Activated CD4-positive, alpha-beta T cell treated with anti-CD3 and anti-CD28 coated beads for 24 hours (primary cell): ENCODE data around the gene RASA2.
A peak's percentile ranks its signal among the peaks of the same experiment; 100 is the strongest.
"Not testable (repeated sequence)": the region's sequence is repeated elsewhere in the genome, so short reads cannot be mapped to it uniquely, and the experiment has no call there.

Experiments
- DNase-seq, 2 donors: peaks; one replicate each; pipeline ENCODE4 v3.0.0-alpha.2; 2020; ENCODE audit warnings: low read depth in 2 of 2

RASA2 gene

GRCh38 chr3:141536017-141536416 is 49.2 kb downstream of the RASA2 start:
- DNase-seq: not testable (repeated sequence)

GRCh38 chr3:141537856-141538255 is 51.0 kb downstream of the RASA2 start:
- DNase-seq: no peak

- no peak for DNase-seq
Measured at GRCh38 chr3:141538568-141539240, 51.9 kb downstream of the RASA2 start.

- no peak for DNase-seq
Measured at GRCh38 chr3:141539431-141540187, 52.8 kb downstream of the RASA2 start.

GRCh38 chr3:141540531-141540930 is 53.7 kb downstream of the RASA2 start:
- no peak for DNase-seq

GRCh38 chr3:141542202-141542969 is 55.6 kb downstream of the RASA2 start:
- DNase-seq: no peak

- no peak for DNase-seq
Measured at GRCh38 chr3:141542989-141543388, 56.2 kb downstream of the RASA2 start.

GRCh38 chr3:141544697-141545096 is 57.9 kb downstream of the RASA2 start:
- DNase-seq: no peak

- DNase-seq: no peak
Measured at GRCh38 chr3:141546081-141546480, 59.3 kb downstream of the RASA2 start.

- DNase-seq: no peak
Measured at GRCh38 chr3:141546586-141546985, 59.8 kb downstream of the RASA2 start.

GRCh38 chr3:141547791-141548190 is 61.0 kb downstream of the RASA2 start:
- DNase-seq: no peak

- no peak for DNase-seq
Measured at GRCh38 chr3:141550926-141551665, 64.3 kb downstream of the RASA2 start.

GRCh38 chr3:141552440-141552991 is 65.7 kb downstream of the RASA2 start:
- DNase-seq: no peak

- no peak for DNase-seq
Measured at GRCh38 chr3:141553055-141553454, 66.2 kb downstream of the RASA2 start.

- no peak for DNase-seq
Measured at GRCh38 chr3:141556034-141556433, 69.2 kb downstream of the RASA2 start.

- no peak for DNase-seq
Measured at GRCh38 chr3:141557961-141558706, 71.3 kb downstream of the RASA2 start.

- DNase-seq: peak in 1 of 2 donors; percentile 46
Measured at GRCh38 chr3:141561426-141562034, 74.7 kb downstream of the RASA2 start.

- no peak for DNase-seq
Measured at GRCh38 chr3:141564241-141564640, 77.4 kb downstream of the RASA2 start.

GRCh38 chr3:141570068-141570467 is 83.2 kb downstream of the RASA2 start:
- no peak for DNase-seq
